AG09319 (cell line): ENCODE measurements around the gene VTN.

Source experiments
- DNase-seq: peaks from one replicate; pipeline ENCODE4 v3.0.0-alpha.2; 2010; ENCODE audit warnings: low read depth; ENCODE audit errors: extremely low read depth
- TF ChIP-seq, protein P1 (sequence below): IDR thresholded peaks from 2 replicates; pipeline ENCODE4 v1.5.1; 2011; ENCODE audit warnings: low read depth, mild to moderate bottlenecking, inconsistent platforms, low read length, moderate library complexity

Gene VTN

GRCh38 chr17:28346199-28346580 is 23.9 kb downstream of the VTN start:
- TF ChIP-seq, protein P1, sequence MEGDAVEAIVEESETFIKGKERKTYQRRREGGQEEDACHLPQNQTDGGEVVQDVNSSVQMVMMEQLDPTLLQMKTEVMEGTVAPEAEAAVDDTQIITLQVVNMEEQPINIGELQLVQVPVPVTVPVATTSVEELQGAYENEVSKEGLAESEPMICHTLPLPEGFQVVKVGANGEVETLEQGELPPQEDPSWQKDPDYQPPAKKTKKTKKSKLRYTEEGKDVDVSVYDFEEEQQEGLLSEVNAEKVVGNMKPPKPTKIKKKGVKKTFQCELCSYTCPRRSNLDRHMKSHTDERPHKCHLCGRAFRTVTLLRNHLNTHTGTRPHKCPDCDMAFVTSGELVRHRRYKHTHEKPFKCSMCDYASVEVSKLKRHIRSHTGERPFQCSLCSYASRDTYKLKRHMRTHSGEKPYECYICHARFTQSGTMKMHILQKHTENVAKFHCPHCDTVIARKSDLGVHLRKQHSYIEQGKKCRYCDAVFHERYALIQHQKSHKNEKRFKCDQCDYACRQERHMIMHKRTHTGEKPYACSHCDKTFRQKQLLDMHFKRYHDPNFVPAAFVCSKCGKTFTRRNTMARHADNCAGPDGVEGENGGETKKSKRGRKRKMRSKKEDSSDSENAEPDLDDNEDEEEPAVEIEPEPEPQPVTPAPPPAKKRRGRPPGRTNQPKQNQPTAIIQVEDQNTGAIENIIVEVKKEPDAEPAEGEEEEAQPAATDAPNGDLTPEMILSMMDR = no peak
- no peak for DNase-seq

- TF ChIP-seq, protein P1 = no peak
Observed at GRCh38 chr17:28345419-28346198, 24.5 kb downstream of the VTN start.

GRCh38 chr17:28344435-28344901 is 25.6 kb downstream of the VTN start:
- no peak for DNase-seq
- TF ChIP-seq, protein P1 = no peak

More at GRCh38 chr17:28345419-28346198, 24.5 kb downstream of the VTN start:
- no peak for DNase-seq

DNA sequence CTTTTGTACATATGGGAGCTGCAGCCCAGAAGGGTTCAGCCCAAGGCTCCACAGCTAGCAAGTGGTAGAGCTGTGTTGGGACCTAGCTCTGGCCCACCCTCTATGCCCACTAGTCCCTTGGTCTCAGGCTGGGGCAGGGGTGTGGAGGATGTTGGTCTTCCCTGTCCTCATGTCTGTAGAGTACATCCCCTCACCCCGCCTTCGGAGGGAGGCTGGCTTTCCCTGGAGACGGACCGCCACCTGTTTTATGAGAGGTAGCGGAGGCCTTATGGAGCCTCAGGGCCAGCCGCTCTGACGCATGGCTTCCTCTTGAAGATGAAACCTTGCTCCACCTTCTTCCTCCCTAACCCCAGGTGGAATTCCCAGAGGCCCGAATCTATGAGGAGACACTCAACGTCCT is 26.1 kb downstream of the VTN start:
- TF ChIP-seq, protein P1 = no peak
- DNase-seq = no peak

DNA sequence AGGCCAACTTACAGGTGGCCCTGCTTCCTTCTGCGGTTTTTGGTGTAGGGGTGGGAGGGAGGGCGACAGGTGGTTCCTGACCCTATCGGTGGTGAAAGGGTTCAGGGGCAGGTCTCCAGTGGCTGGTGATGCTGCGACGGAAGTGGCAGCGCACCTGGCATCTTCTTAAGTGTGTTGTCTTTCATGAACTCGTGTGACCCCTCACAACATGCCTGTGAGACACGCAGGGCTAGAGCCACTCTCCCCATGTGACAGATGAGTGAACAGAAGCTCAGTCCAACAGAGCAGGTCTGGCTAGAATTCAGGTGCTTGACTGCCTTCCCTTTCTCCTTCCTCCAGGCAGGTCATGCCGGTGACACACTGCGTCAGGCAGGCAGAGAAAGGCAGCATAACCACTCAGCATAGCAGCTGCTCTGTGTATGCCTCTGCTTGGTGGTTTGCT is 26.6 kb downstream of the VTN start:
- TF ChIP-seq, protein P1 = no peak
- DNase-seq = no peak

DNA sequence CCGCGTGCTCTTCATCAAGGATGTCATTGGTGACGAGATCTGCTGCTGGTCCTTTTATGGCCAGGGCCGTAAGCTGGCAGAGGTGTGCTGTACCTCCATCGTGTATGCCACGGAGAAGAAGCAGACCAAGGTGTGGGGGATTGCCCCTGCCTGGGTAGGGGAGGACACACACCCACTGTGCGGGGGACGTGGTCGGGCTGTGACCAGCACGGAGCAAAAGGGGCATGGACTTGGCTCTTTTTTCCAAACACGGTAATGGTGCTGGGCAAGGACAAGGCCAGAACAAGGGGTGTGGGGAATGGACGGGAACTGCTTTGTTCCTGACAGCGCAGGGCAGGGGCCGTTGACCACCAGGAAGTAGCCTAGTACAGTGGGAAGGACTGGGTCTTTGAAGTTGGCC is 27.8 kb downstream of the VTN start:
- DNase-seq = no peak

GRCh38 chr17:28341516-28341915 is 28.6 kb downstream of the VTN start:
- no peak for DNase-seq
- TF ChIP-seq, protein P1 = no peak

More for the DNA sequence above, 27.8 kb downstream of the VTN start:
- TF ChIP-seq, protein P1 = no peak
